ENCODE data around the gene ZNF367. TPM values are rescaled to one million over a fixed set of nuclear protein-coding genes. Genes with fewer than 3 reads are reported as not detected.

Gene ZNF367
- total and polyA plus RNA-seq, 2 donors (not counting 1 experiment from before 2014, with no cell fraction given): 0.66 to 2.2 TPM

GRCh38 chr9:96430377-96430776 is 12.2 kb upstream of the ZNF367 start:
- no peak overlapping the region for H2AFZ ChIP-seq (ENCODE audit: low read length)
- H4K20me1 ChIP-seq (ENCODE audit: control insufficient read depth, extremely low read depth, insufficient read depth, low read length): no peaks in the 10 kb centered on the region
- H3K4me1 ChIP-seq (ENCODE audit: control insufficient read depth, extremely low read depth, insufficient read depth, low read length): no peaks in the 10 kb centered on the region
- DNase-seq (ENCODE audit: low read depth in 2 of 2): no peak
- H3K36me3 ChIP-seq (ENCODE audit: control insufficient read depth, insufficient read depth, low read length): no peaks in the 10 kb centered on the region
- H3K27me3 ChIP-seq (ENCODE audit: control insufficient read depth, insufficient read depth, low read length): no peaks in the 10 kb centered on the region
- H3K4me3 ChIP-seq (replicated peaks in 1 of 4; ENCODE audit: control extremely low read depth in 1 of 4, insufficient read depth in 1 of 4, low read depth in 3 of 4, low read length in 4 of 4): no peak overlapping the region
- no peaks in the 10 kb centered on the region for H3K79me2 ChIP-seq (ENCODE audit: control insufficient read depth, insufficient read depth, low read length)
- no peak for TF ChIP-seq EZH2 (IDR thresholded peaks at IDR 0.05; ENCODE audit: low read length, missing control alignments)
- no peak for TF ChIP-seq CTCF (conservative IDR thresholded peaks at IDR 0.05 in 1 of 2, IDR thresholded peaks at IDR 0.05 in 1 of 2; ENCODE audit: low read depth in 1 of 2, low read length in 2 of 2)
- no peak overlapping the region for H3K27ac ChIP-seq (ENCODE audit: insufficient read depth, low read length)
- no peak overlapping the region for H3K9ac ChIP-seq (ENCODE audit: insufficient read depth, low read length)
- H3K4me2 ChIP-seq (ENCODE audit: extremely low read depth, insufficient read depth, low read length): no peak overlapping the region
- H3K9me3 ChIP-seq (ENCODE audit: control insufficient read depth, insufficient read depth, low read depth, low read length): no peaks in the 10 kb centered on the region

- no peaks in the 10 kb centered on the region for H4K20me1 ChIP-seq (ENCODE audit: control insufficient read depth, extremely low read depth, insufficient read depth, low read length)
- no peak overlapping the region for H3K27ac ChIP-seq (ENCODE audit: insufficient read depth, low read length)
- H2AFZ ChIP-seq (ENCODE audit: low read length): no peak overlapping the region
- no peaks in the 10 kb centered on the region for H3K27me3 ChIP-seq (ENCODE audit: control insufficient read depth, insufficient read depth, low read length)
- no peaks in the 10 kb centered on the region for H3K4me1 ChIP-seq (ENCODE audit: control insufficient read depth, extremely low read depth, insufficient read depth, low read length)
- no peak overlapping the region for H3K4me3 ChIP-seq (replicated peaks in 1 of 4; ENCODE audit: control extremely low read depth in 1 of 4, insufficient read depth in 1 of 4, low read depth in 3 of 4, low read length in 4 of 4)
- H3K79me2 ChIP-seq (ENCODE audit: control insufficient read depth, insufficient read depth, low read length): no peaks in the 10 kb centered on the region
- H3K4me2 ChIP-seq (ENCODE audit: extremely low read depth, insufficient read depth, low read length): no peak overlapping the region
- TF ChIP-seq EZH2 (IDR thresholded peaks at IDR 0.05; ENCODE audit: low read length, missing control alignments) (no peak), CTCF (conservative IDR thresholded peaks at IDR 0.05 in 1 of 2, IDR thresholded peaks at IDR 0.05 in 1 of 2; ENCODE audit: low read depth in 1 of 2, low read length in 2 of 2) (no peak)
- no peaks in the 10 kb centered on the region for H3K36me3 ChIP-seq (ENCODE audit: control insufficient read depth, insufficient read depth, low read length)
- DNase-seq (ENCODE audit: low read depth in 2 of 2): no peak
- no peaks in the 10 kb centered on the region for H3K9me3 ChIP-seq (ENCODE audit: control insufficient read depth, insufficient read depth, low read depth, low read length)
- H3K9ac ChIP-seq (ENCODE audit: insufficient read depth, low read length): no peak overlapping the region
Measured at GRCh38 chr9:96429732-96430131, 11.6 kb upstream of the ZNF367 start.

- no peak overlapping the region for H2AFZ ChIP-seq (ENCODE audit: low read length)
- DNase-seq (ENCODE audit: low read depth in 2 of 2): no peak
- H3K9ac ChIP-seq (ENCODE audit: insufficient read depth, low read length): no peak overlapping the region
- no peaks in the 10 kb centered on the region for H3K79me2 ChIP-seq (ENCODE audit: control insufficient read depth, insufficient read depth, low read length)
- H3K36me3 ChIP-seq (ENCODE audit: control insufficient read depth, insufficient read depth, low read length): no peaks in the 10 kb centered on the region
- no peaks in the 10 kb centered on the region for H3K9me3 ChIP-seq (ENCODE audit: control insufficient read depth, insufficient read depth, low read depth, low read length)
- H3K4me1 ChIP-seq (ENCODE audit: control insufficient read depth, extremely low read depth, insufficient read depth, low read length): peaks cover 7% of the 10 kb centered on the region
- TF ChIP-seq CTCF (conservative IDR thresholded peaks at IDR 0.05 in 1 of 2, IDR thresholded peaks at IDR 0.05 in 1 of 2; ENCODE audit: low read depth in 1 of 2, low read length in 2 of 2): no peak
- no peak for TF ChIP-seq EZH2 (IDR thresholded peaks at IDR 0.05; ENCODE audit: low read length, missing control alignments)
- no peaks in the 10 kb centered on the region for H3K27me3 ChIP-seq (ENCODE audit: control insufficient read depth, insufficient read depth, low read length)
- H3K4me2 ChIP-seq (ENCODE audit: extremely low read depth, insufficient read depth, low read length): no peak overlapping the region
- no peak overlapping the region for H3K4me3 ChIP-seq (replicated peaks in 1 of 4; ENCODE audit: control extremely low read depth in 1 of 4, insufficient read depth in 1 of 4, low read depth in 3 of 4, low read length in 4 of 4)
- no peak overlapping the region for H3K27ac ChIP-seq (ENCODE audit: insufficient read depth, low read length)
- H4K20me1 ChIP-seq (ENCODE audit: control insufficient read depth, extremely low read depth, insufficient read depth, low read length): no peaks in the 10 kb centered on the region
Measured at GRCh38 chr9:96425500-96426169, 7.5 kb upstream of the ZNF367 start.
